H1 (cell line): Measurements from ENCODE around the gene HJURP. TPM values are rescaled to one million over a fixed set of nuclear protein-coding genes. Genes with fewer than 3 reads are reported as not detected.

Source experiments
- CTCF ChIA-PET: fragments of 300-600 bp; sonication (Branson Sonifier 250); formaldehyde crosslinking; loops from one replicate; lab custom pipeline; 2021; ENCODE audit not compliant: partially characterized antibody; lab: Charles Lee
- POLR2A ChIA-PET: fragments of 300-600 bp; sonication (Branson Sonifier 250); formaldehyde crosslinking; loops from one replicate; lab custom pipeline; 2021; ENCODE audit warnings: inconsistent platforms; ENCODE audit not compliant: partially characterized antibody; lab: Charles Lee
- DNase-seq, 2 experiments: peaks; one replicate each; pipeline versions ENCODE4 v3.0.0 to v3.0.0-alpha.2; 2010 to 2022; ENCODE audit warnings: low spot score in 2 of 2, low read depth in 1 of 2, mixed read lengths in 1 of 2
- FAIRE-seq: peaks from 2 replicates; lab custom pipeline; 2011; peaks lifted over from hg19 to GRCh38; lab: Jason Lieb, UNC
- H2AFZ ChIP-seq: 2 replicates; pipeline ENCODE4 v1.8.1; 2012; ENCODE audit warnings: low read length, inconsistent platforms
- H2AK5ac ChIP-seq: 2 replicates; pipeline ENCODE4 v1.6.1; 2013; ENCODE audit warnings: low read depth, low read length
- H2BK120ac ChIP-seq: replicated peaks from 2 replicates; pipeline ENCODE3; 2013; ENCODE audit warnings: low read depth, low read length, inconsistent platforms
- H2BK12ac ChIP-seq: 2 replicates; pipeline ENCODE4 v1.6.1; 2013; ENCODE audit warnings: low read depth, low read length
- H2BK15ac ChIP-seq: 2 replicates; pipeline ENCODE4 v1.6.1; 2013; ENCODE audit warnings: low read length
- H2BK20ac ChIP-seq: 2 replicates; pipeline ENCODE4 v1.6.1; 2013; ENCODE audit warnings: low read length
- H2BK5ac ChIP-seq: 2 replicates; pipeline ENCODE4 v1.6.1; 2013; ENCODE audit warnings: low read depth, low read length
- H3K14ac ChIP-seq: 2 replicates; pipeline ENCODE4 v1.6.1; 2013; ENCODE audit warnings: inconsistent platforms; ENCODE audit not compliant: insufficient read length
- H3K18ac ChIP-seq: 2 replicates; pipeline ENCODE4 v1.6.1; 2013; ENCODE audit warnings: low read length; ENCODE audit errors: extremely low read depth
- H3K23ac ChIP-seq: 2 replicates; pipeline ENCODE4 v1.6.1; 2013; ENCODE audit warnings: inconsistent platforms; ENCODE audit not compliant: insufficient read length
- H3K23me2 ChIP-seq: 2 replicates; pipeline ENCODE4 v1.6.1; 2013; ENCODE audit warnings: low read depth, low read length
- H3K27ac ChIP-seq: 2 replicates; pipeline ENCODE4 v1.6.1; 2011; ENCODE audit warnings: low read depth, low read length, inconsistent platforms
- H3K27me3 ChIP-seq, 4 experiments: replicated peaks in 1 of 4; 1 replicate in 1 of 4; 2 replicates in 3 of 4; pipeline versions ENCODE4 v1.6.1 to v1.8.1; 2011 to 2013; ENCODE audit warnings: low read length in 3 of 4, mild to moderate bottlenecking in 3 of 4, inconsistent platforms in 2 of 4, mixed read lengths in 2 of 4, moderate library complexity in 1 of 4; ENCODE audit not compliant: control insufficient read depth in 3 of 4, insufficient read depth in 3 of 4; ENCODE audit errors: extremely low read depth in 1 of 4
- H3K36me3 ChIP-seq, 4 experiments: 2 replicates each; pipeline versions ENCODE4 v1.6.1 to v1.8.1; 2011 to 2013; ENCODE audit warnings: mild to moderate bottlenecking in 4 of 4, low read length in 3 of 4, moderate library complexity in 2 of 4, control low read depth in 1 of 4, inconsistent platforms in 1 of 4; ENCODE audit not compliant: insufficient read depth in 4 of 4, control insufficient read depth in 2 of 4
- H3K4ac ChIP-seq: replicated peaks from 2 replicates; pipeline ENCODE3; 2013; ENCODE audit warnings: low read length, low read depth, mixed read lengths, inconsistent platforms; ENCODE audit not compliant: insufficient read length
- H3K4me1 ChIP-seq, 4 experiments: replicated peaks in 1 of 4; 1 replicate in 1 of 4; 2 replicates in 3 of 4; pipeline versions ENCODE4 v1.6.1 to v1.8.1; 2011 to 2013; ENCODE audit warnings: low read length in 3 of 4, inconsistent platforms in 2 of 4, mixed read lengths in 1 of 4; ENCODE audit not compliant: insufficient read depth in 4 of 4, control insufficient read depth in 3 of 4
- H3K4me2 ChIP-seq, 2 experiments: 2 replicates each; pipeline versions ENCODE4 v1.6.1 to v1.8.1; 2011 to 2013; ENCODE audit warnings: low read depth in 2 of 2, low read length in 2 of 2, control low read depth in 1 of 2, inconsistent platforms in 1 of 2, mild to moderate bottlenecking in 1 of 2; ENCODE audit not compliant: insufficient read depth in 1 of 2
- H3K4me3 ChIP-seq, 4 experiments: fragments of 200-600, 300-600 bp in 1 of 4; sonication (generic), shearing (Covaris generic), sonication (Bioruptor Twin) in 1 of 4; 2 replicates each; pipeline versions ENCODE4 v1.5.1 to v1.8.1; 2011 to 2016; ENCODE audit warnings: low read length in 4 of 4, low read depth in 3 of 4, control low read depth in 2 of 4, inconsistent platforms in 2 of 4, mild to moderate bottlenecking in 2 of 4, mixed read lengths in 1 of 4, moderate library complexity in 1 of 4; ENCODE audit not compliant: insufficient read depth in 2 of 4; ENCODE audit errors: extremely low read depth in 1 of 4
- H3K56ac ChIP-seq: replicated peaks from 2 replicates; pipeline ENCODE3; 2013; ENCODE audit warnings: low read depth, mild to moderate bottlenecking, mixed read lengths, low read length, inconsistent platforms; ENCODE audit not compliant: insufficient read length
- H3K79me1 ChIP-seq: 2 replicates; pipeline ENCODE4 v1.6.1; 2013; ENCODE audit warnings: low read depth, low read length, control low read depth
- H3K79me2 ChIP-seq, 2 experiments: 2 replicates each; pipeline versions ENCODE4 v1.6.1 to v1.8.1; 2012 to 2013; ENCODE audit warnings: low read length in 2 of 2, mild to moderate bottlenecking in 2 of 2, inconsistent platforms in 1 of 2; ENCODE audit not compliant: insufficient read depth in 2 of 2, control insufficient read depth in 1 of 2
- H3K9ac ChIP-seq, 4 experiments: replicated peaks in 1 of 4; 1 replicate in 1 of 4; 2 replicates in 3 of 4; pipeline versions ENCODE4 v1.6.1 to v1.8.1; 2011 to 2013; ENCODE audit warnings: low read depth in 3 of 4, low read length in 3 of 4, control low read depth in 2 of 4, mild to moderate bottlenecking in 2 of 4, moderate library complexity in 2 of 4, inconsistent platforms in 1 of 4; ENCODE audit errors: extremely low read depth in 1 of 4
- H3K9me3 ChIP-seq, 2 experiments: 2 replicates each; pipeline versions ENCODE4 v1.6.1 to v1.8.1; 2012 to 2013; ENCODE audit warnings: mild to moderate bottlenecking in 2 of 2, moderate library complexity in 2 of 2, control low read depth in 1 of 2, inconsistent platforms in 1 of 2, low read depth in 1 of 2, low read length in 1 of 2, mixed read lengths in 1 of 2; ENCODE audit not compliant: insufficient read depth in 2 of 2
- H4K20me1 ChIP-seq, 2 experiments: replicated peaks in 1 of 2; 2 replicates each; pipeline versions ENCODE3 to v1.8.1; 2011 to 2013; ENCODE audit warnings: inconsistent platforms in 2 of 2, low read length in 2 of 2, mild to moderate bottlenecking in 1 of 2; ENCODE audit not compliant: insufficient read depth in 2 of 2, control insufficient read depth in 1 of 2
- H4K5ac ChIP-seq: 2 replicates; pipeline ENCODE4 v1.6.1; 2013; ENCODE audit warnings: low read length, low read depth, mixed read lengths, inconsistent platforms; ENCODE audit not compliant: insufficient read length
- H4K8ac ChIP-seq: 2 replicates; pipeline ENCODE4 v1.8.0; 2013; ENCODE audit warnings: mild to moderate bottlenecking, moderate library complexity, low read length, inconsistent platforms; ENCODE audit not compliant: insufficient read depth; ENCODE audit errors: extremely low read depth
- H4K91ac ChIP-seq: replicated peaks from 2 replicates; pipeline ENCODE3; 2013; ENCODE audit warnings: low read length, mixed read lengths, inconsistent platforms; ENCODE audit not compliant: insufficient read length
- CBX5 ChIP-seq: fragments of 300-800, 300-1000 bp; sonication (generic); IDR thresholded peaks from 2 replicates; pipeline ENCODE4 v1.7.1; 2016; ENCODE audit warnings: antibody characterized with exemption, low read length, low read depth
- EP300 ChIP-seq, 2 experiments: IDR thresholded peaks; 1 replicate in 1 of 2; 2 replicates in 1 of 2; pipeline ENCODE4 v1.6.1; 2011 to 2012; ENCODE audit warnings: low read depth in 2 of 2, low read length in 2 of 2, mild to moderate bottlenecking in 2 of 2, borderline replicate concordance in 1 of 2, inconsistent platforms in 1 of 2, moderate library complexity in 1 of 2
- POLR2A ChIP-seq, 2 experiments: IDR thresholded peaks; 1 replicate in 1 of 2; 2 replicates in 1 of 2; pipeline ENCODE4 v1.6.1; 2011; ENCODE audit warnings: low read depth in 2 of 2, low read length in 2 of 2, mild to moderate bottlenecking in 2 of 2; ENCODE audit errors: control extremely low read depth in 1 of 2
- RXRA ChIP-seq: IDR thresholded peaks from 2 replicates; pipeline ENCODE4 v1.6.1; 2011; ENCODE audit warnings: low read depth, mild to moderate bottlenecking, low read length, moderate library complexity; ENCODE audit not compliant: insufficient read depth
- TAF1 ChIP-seq: IDR thresholded peaks from 2 replicates; pipeline ENCODE4 v1.6.1; 2011; ENCODE audit warnings: mild to moderate bottlenecking, low read depth, low read length
- TEAD4 ChIP-seq: IDR thresholded peaks from 2 replicates; pipeline ENCODE4 v1.6.1; 2012; ENCODE audit warnings: low read depth, low read length, inconsistent platforms, mixed read lengths
- YY1 ChIP-seq: IDR thresholded peaks from 2 replicates; pipeline ENCODE4 v1.6.1; 2011; ENCODE audit warnings: low read depth, mild to moderate bottlenecking, low read length
- polyA plus RNA-seq, 7 experiments: library from polyadenylated mRNA; depleted of rRNA in 3 of 7; stranded (reverse) in 5 of 7; unstranded in 2 of 7; fragments of >200 nt in 5 of 7; fragments of 200-250 nt in 2 of 7; gene quantifications; 1 replicate in 5 of 7; 2 replicates in 1 of 7; 4 replicates in 1 of 7; pipeline versions ENCODE4 v1.2.1 to v1.2.3, GENCODE V29; 2011 to 2013; ENCODE audit warnings: missing spikeins in 2 of 7, mixed read lengths in 2 of 7
- total RNA-seq: library from RNA; stranded (reverse); fragmentation: NEBNext Ultra II Directional; extraction: Animal tissue kit (Norgen Biotek cat#: 25700); gene quantifications from 2 replicates; pipeline ENCODE4 v1.2.1, GENCODE V29; 2021
- TF ChIP-seq, protein P1 (sequence below): IDR thresholded peaks from 2 replicates; pipeline ENCODE4 v1.6.1; 2012; ENCODE audit warnings: low read length, inconsistent platforms

The HJURP gene
- total and polyA plus RNA-seq, 2 of the 8 experiments (the other 6 are each of a cell fraction or from before 2014, with no cell fraction given): 49.3 to 60.5 TPM

DNA sequence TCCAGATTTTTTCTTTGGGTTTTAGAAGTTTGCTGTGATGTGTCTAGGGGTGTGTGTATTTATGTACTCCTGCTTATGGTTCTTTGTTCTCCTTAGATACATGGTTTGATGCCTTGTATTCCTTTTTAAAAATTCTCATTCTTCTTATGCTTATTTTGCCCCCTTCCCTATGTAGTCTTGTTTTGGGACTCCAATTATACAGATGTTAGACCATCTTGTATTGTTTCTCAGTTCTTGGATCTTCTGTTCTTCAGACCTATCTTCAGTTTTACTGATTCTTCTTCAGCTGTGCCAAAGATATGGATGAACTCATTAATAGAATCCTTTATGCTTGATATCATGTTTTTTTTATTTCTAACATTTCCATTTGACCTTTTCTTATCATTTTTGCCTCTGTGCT is 28.0 kb upstream of the HJURP start:
- Histone ChIP-seq H3K18ac (no peak overlapping the region), H4K20me1 (no peaks in the 10 kb centered on the region), H3K36me3 (no peaks in the 10 kb centered on the region), H3K79me1 (no peaks in the 10 kb centered on the region), H4K8ac (no peak overlapping the region), H2BK15ac (no peak overlapping the region), H3K4ac (no peak overlapping the region), H3K27ac (no peak overlapping the region), H3K27me3 (no peaks in the 10 kb centered on the region), H3K23me2 (no peaks in the 10 kb centered on the region), H3K9me3 (peaks cover 2 to 9% of the 10 kb centered on the region in 2 experiments; a peak in 3 of 4 replicates), H3K4me3 (no peak overlapping the region), H2BK12ac (no peak overlapping the region), H4K91ac (no peak overlapping the region), H2BK20ac (no peak overlapping the region), H3K4me2 (no peak overlapping the region), H2BK120ac (no peak overlapping the region), H3K23ac (no peak overlapping the region), H3K4me1 (no peaks in the 10 kb centered on the region), H3K79me2 (no peaks in the 10 kb centered on the region), H2AFZ (no peak overlapping the region), H2AK5ac (no peak overlapping the region), H3K14ac (no peak overlapping the region), H3K9ac (no peak overlapping the region), H4K5ac (no peak overlapping the region), H2BK5ac (no peak overlapping the region), H3K56ac (no peak overlapping the region)
- ChIA-PET CTCF (no interaction called here), POLR2A (no interaction called here)
- no peak for FAIRE-seq
- no peak for DNase-seq
- TF ChIP-seq RXRA (no peak), TAF1 (no peak), EP300 (IDR thresholded peaks at IDR 0.05; ENCODE audit: borderline replicate concordance in 1 of 2, low read depth in 2 of 2, low read length in 2 of 2) (no peak), CBX5 (no peak), POLR2A (IDR thresholded peaks at IDR 0.05; ENCODE audit: control extremely low read depth in 1 of 2, low read depth in 2 of 2, low read length in 2 of 2) (no peak), YY1 (no peak), TEAD4 (no peak)
- TF ChIP-seq, protein P1, sequence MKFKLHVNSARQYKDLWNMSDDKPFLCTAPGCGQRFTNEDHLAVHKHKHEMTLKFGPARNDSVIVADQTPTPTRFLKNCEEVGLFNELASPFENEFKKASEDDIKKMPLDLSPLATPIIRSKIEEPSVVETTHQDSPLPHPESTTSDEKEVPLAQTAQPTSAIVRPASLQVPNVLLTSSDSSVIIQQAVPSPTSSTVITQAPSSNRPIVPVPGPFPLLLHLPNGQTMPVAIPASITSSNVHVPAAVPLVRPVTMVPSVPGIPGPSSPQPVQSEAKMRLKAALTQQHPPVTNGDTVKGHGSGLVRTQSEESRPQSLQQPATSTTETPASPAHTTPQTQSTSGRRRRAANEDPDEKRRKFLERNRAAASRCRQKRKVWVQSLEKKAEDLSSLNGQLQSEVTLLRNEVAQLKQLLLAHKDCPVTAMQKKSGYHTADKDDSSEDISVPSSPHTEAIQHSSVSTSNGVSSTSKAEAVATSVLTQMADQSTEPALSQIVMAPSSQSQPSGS: no peak
